ENCODE data around the gene TTC12. TPM values are rescaled to one million over a fixed set of nuclear protein-coding genes. Genes with fewer than 3 reads are reported as not detected.

TTC12 gene
- total and polyA plus RNA-seq, 7 donors: 2.5 to 7.7 (median 3.9) TPM

DNA sequence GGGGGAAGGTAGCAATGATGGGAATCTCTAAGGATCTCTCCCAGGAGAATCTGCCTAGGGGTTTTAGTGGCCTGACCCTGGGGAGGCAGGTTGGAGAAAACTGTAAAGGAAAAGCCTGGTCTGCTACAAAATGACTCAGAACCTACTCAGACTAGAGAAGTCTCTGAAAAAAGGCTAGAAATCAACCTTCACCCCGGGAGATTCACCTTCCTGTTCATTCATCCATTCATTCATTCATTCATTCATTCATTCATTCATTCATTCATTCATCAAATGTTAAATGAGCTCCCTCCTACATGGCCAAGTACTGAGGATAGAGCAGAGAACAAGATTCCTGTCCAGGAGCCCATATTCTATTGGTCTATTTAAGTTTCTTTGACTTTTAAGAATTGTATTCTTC lies 64.3 kb downstream of the TTC12 start:
- H3K4me1 ChIP-seq: no peaks in the 10 kb centered on the region
- H3K4me3 ChIP-seq: no peak overlapping the region
- intact Hi-C loops (cut with DNase I): no loop called here
- H3K27ac ChIP-seq: no peak overlapping the region
- no peak for DNase-seq
- H3K9me3 ChIP-seq: no peaks in the 10 kb centered on the region
- no peaks in the 10 kb centered on the region for H3K27me3 ChIP-seq (ENCODE audit: insufficient read depth in 3 of 3, low read length in 2 of 3)
- no peak for ATAC-seq
- TF ChIP-seq, protein P1, sequence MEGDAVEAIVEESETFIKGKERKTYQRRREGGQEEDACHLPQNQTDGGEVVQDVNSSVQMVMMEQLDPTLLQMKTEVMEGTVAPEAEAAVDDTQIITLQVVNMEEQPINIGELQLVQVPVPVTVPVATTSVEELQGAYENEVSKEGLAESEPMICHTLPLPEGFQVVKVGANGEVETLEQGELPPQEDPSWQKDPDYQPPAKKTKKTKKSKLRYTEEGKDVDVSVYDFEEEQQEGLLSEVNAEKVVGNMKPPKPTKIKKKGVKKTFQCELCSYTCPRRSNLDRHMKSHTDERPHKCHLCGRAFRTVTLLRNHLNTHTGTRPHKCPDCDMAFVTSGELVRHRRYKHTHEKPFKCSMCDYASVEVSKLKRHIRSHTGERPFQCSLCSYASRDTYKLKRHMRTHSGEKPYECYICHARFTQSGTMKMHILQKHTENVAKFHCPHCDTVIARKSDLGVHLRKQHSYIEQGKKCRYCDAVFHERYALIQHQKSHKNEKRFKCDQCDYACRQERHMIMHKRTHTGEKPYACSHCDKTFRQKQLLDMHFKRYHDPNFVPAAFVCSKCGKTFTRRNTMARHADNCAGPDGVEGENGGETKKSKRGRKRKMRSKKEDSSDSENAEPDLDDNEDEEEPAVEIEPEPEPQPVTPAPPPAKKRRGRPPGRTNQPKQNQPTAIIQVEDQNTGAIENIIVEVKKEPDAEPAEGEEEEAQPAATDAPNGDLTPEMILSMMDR (IDR thresholded peaks at IDR 0.05): no peak
- H3K36me3 ChIP-seq (ENCODE audit: insufficient read depth in 1 of 2, low read depth in 1 of 2): no peaks in the 10 kb centered on the region
- whole genome bisulfite sequencing, 3 donors: 64 to 75% (median 73%) methylated on average over 1 of the region's 1 CpG

DNA sequence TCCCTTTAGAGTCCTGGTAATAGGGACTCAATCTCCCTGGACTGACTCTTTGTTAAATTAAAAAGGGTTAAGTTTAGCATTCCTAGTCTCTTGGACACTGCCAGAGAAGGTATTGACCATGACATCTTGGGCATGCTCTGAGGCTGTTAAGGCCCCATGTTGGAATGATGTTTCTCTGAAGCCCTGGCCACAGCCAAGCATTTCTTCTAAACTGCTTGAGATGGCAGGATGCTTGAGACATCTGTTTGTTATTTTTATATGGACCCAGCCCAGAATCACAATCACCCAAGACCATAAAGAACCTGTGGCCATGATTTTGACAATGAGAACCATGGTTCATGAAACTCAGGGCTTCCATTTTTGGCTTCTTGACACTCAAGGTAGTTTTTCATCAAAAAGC lies 67.7 kb downstream of the TTC12 start:
- no peak overlapping the region for H3K4me3 ChIP-seq
- no peaks in the 10 kb centered on the region for H3K36me3 ChIP-seq (ENCODE audit: insufficient read depth in 1 of 2, low read depth in 1 of 2)
- H3K27ac ChIP-seq: no peak overlapping the region
- intact Hi-C loops (cut with DNase I): no loop called here
- ATAC-seq (no peak), DNase-seq (no peak)
- TF ChIP-seq, protein P1 (IDR thresholded peaks at IDR 0.05): no peak
- no peaks in the 10 kb centered on the region for H3K9me3 ChIP-seq
- peaks cover 0 to 17% (median 2%) of the 10 kb centered on the region in 3 donors for H3K27me3 ChIP-seq (ENCODE audit: insufficient read depth in 3 of 3, low read length in 2 of 3)
- H3K4me1 ChIP-seq: no peaks in the 10 kb centered on the region

DNA sequence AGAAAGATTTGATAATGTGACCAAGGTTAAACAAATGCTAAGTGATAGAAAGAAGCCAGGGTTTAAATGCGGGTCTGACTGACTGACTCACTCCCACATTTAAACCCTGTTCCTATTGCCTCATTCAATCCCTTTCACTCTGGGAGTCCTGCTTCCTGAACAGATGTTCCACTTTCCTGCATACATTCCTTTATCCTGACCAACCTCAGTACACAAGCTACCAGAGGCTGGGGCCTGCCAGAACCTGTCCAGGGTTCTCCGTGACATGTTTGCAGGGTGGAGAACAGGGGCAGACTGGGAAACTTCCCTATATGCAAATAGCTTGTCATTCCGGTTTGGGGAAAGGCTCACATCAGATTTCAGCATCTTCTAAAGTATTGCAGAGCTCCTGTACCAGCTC lies 70.2 kb downstream of the TTC12 start:
- Histone ChIP-seq H3K4me1 (no peaks in the 10 kb centered on the region), H3K9me3 (no peaks in the 10 kb centered on the region), H3K4me3 (no peak overlapping the region), H3K27me3 (ENCODE audit: insufficient read depth in 3 of 3, low read length in 2 of 3) (peaks cover 0 to 40% (median 7%) of the 10 kb centered on the region in 3 donors), H3K27ac (no peak overlapping the region), H3K36me3 (ENCODE audit: insufficient read depth in 1 of 2, low read depth in 1 of 2) (no peaks in the 10 kb centered on the region)
- 59 to 67% (median 62%) methylated on average over 3 of the region's 3 CpGs for WGBS, 3 donors
- intact Hi-C loops (cut with DNase I): no loop called here
- TF ChIP-seq, protein P1 (IDR thresholded peaks at IDR 0.05): no peak
- DNase-seq: no peak
- peak in 1 of 4 donors; percentile 35 for ATAC-seq

DNA sequence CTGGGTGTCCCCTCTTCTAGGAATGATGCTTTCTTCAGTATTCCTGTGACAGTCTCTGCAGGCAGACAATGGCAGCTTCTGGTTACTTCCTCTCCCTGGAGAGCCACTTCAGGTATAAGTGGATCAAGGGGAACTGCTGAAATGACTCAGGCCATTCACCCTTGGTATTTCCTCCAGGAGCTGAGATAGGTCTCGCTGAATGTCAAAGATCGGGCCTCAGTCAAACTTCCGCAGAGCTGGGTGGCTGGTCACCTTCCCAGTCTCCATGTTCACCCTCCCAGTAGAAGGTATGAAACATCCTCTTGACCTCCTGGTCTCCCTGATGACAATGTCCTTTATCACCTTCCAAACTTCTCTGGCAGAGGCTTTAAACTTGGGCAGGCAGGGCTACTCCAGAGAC lies 71.4 kb downstream of the TTC12 start:
- WGBS, 3 donors: 88 to 92% (median 91%) methylated on average over 3 of the region's 3 CpGs
- intact Hi-C loops (cut with DNase I): no loop called here
- TF ChIP-seq, protein P1 (IDR thresholded peaks at IDR 0.05): no peak
- no peak for DNase-seq
- Histone ChIP-seq H3K4me3 (no peak overlapping the region), H3K27ac (no peak overlapping the region), H3K27me3 (ENCODE audit: insufficient read depth in 3 of 3, low read length in 2 of 3) (peaks cover 0 to 48% (median 7%) of the 10 kb centered on the region in 3 donors), H3K4me1 (no peaks in the 10 kb centered on the region), H3K36me3 (ENCODE audit: insufficient read depth in 1 of 2, low read depth in 1 of 2) (no peaks in the 10 kb centered on the region), H3K9me3 (no peaks in the 10 kb centered on the region)
- ATAC-seq: no peak

DNA sequence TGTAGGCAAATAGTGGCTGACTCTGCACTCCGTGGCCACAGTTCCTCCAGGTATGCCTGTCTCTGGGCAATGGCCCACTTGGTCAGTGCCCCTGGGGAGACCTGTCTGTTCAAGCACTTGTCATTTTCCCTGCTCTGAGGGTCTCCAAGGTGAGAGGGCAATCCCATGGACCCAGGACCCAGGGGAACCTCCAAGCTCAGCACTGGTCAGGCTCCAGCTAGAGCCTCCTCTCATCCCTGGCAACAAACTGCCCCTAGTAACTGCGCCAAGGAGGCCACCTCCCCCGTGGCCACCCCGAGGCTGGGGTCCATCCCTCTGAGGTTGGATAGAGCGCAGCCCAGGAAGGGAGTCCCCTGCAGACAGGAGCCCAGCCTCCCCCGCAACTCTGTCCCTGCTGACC lies 72.5 kb downstream of the TTC12 start:
- Histone ChIP-seq H3K4me3 (no peak overlapping the region), H3K9me3 (no peaks in the 10 kb centered on the region), H3K27ac (no peak overlapping the region), H3K27me3 (ENCODE audit: insufficient read depth in 3 of 3, low read length in 2 of 3) (peaks cover 0 to 55% (median 7%) of the 10 kb centered on the region in 3 donors), H3K4me1 (no peaks in the 10 kb centered on the region), H3K36me3 (ENCODE audit: insufficient read depth in 1 of 2, low read depth in 1 of 2) (no peaks in the 10 kb centered on the region)
- intact Hi-C loops (cut with DNase I): no loop called here
- no peak for ATAC-seq
- DNase-seq: no peak
- TF ChIP-seq, protein P1 (IDR thresholded peaks at IDR 0.05): no peak
- WGBS, 3 donors: 54 to 58% (median 57%) methylated on average over 6 of the region's 6 CpGs
